Measurements from ENCODE around the gene EIF3B.
"Not testable (repeated sequence)": the region's sequence is repeated elsewhere in the genome, so short reads cannot be mapped to it uniquely, and the experiment has no call there.

EIF3B gene

DNA sequence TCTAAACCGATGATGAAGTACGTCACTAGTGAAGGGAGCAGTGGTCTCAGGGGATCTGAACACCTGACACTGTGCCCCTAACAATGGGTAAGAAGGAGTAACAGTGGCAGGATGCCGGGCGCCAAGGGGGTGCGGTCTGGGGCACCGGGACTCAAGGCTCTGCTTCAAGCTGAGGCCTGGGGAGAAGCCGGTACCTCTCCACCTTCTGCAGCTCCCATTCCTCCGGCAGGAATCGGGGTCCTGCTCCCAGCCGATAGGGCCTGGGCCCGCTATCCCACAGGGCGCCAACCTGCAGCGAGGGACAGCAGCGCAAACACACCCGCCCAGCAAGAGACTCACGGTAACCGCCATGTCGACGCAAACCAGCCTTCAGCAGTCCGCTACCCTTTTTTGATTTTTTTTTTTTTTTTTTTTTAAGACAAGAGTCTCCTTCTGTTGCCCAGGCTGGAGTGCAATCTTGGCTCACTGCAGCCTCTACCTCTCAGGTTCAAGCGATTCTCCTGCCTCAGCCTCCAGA is 40.0 kb downstream of the EIF3B start:
- in situ Hi-C loops (cut with MboI; ENCODE audit: low sequenced_read_pairs) = no loop called here

DNA sequence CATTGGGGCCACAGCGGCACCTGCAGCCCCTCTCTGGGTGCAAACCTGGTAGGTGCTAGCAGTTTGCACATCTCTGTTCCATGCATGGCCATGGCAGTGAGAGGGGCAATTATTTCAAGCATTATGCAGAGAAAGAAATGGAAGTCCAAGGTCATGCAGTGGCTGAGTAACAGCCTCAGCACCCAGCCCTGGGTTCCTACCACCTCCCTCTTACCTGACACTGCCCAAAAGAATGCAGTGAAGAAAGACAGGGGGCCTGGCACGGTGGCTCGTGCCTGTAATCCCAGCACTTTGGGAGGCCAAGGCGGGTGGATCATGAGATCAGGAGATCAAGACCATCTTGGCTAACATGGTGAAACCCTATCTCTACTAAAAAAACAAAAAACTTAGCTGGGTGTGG is 43.9 kb downstream of the EIF3B start:
- in situ Hi-C loops (cut with MboI; ENCODE audit: low sequenced_read_pairs) = no loop called here

- in situ Hi-C loops (cut with MboI; ENCODE audit: low sequenced_read_pairs) = no loop called here
Measured at GRCh38 chr7:2399848-2400587, 45.4 kb downstream of the EIF3B start.

DNA sequence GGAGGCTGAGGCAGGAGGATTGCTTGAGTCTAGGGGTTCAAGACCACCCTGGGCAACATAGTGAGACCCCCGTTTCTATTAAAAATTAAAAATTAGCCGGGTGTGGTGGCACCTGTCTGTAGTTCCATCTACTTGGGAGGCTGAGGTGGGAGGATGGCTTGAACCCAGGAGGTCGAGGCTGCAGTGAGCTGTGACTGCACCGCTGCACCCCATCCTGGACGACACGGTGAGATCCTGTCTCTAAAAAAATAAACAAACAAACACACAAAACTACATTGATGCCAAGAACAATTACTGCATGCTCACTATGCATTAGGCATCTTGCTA is 48.0 kb downstream of the EIF3B start:
- in situ Hi-C loops (cut with MboI; ENCODE audit: low sequenced_read_pairs) = no loop called here

- in situ Hi-C loops (cut with MboI; ENCODE audit: low sequenced_read_pairs) = no loop called here
Measured at GRCh38 chr7:2403014-2403717, 48.5 kb downstream of the EIF3B start, which contains the start of gene CHST12. TSS of gene CHST12 (plus strand) at chr7:2403611. CDS start at chr7:2432640, 29,029 bp downstream.

DNA sequence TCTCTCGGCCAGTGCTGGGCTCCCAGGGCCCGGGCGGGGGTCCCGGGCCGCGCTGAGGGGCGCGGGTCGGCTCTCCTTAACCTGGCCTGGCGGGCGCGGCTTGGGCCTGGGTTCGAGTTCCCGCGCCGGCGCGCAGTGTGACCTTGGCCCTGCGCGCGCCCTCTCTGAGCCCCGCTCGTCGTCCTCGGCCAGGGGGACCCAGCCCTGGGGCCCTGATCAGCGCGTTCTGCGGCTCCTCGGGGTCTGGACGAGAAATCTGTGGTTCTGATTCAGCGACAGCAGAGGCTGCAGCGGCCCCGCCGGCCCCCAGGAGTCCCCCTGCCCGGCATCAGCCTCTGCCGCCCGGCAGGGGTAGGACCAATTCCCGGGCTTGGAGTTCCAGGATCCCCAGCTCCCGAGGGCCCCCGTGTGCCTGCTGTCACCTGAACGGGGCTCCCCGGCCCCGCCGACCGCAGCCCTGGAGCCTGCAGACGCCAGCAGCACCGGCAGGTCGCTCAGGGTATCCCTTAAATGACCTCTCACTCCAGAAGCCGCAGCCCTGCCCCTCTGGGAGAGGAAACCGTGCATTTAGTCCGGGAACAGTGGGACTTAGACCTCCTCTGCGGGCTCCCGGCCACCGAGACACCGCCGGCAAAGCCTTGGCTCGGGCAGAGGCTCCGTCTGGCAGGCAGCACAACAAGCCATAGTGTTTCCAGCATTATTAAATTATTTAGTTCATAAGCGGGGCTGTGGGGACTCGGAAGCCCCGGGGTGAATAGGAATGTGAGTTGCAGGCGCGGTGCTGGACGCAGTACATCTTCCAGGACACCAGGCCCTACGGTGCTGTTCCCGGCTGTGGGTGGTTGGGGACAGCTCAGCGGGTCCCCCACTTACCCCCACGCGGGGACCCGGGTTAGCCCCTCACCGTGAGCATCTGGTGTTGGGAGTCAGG is 49.4 kb downstream of the EIF3B start:
- in situ Hi-C loops (cut with MboI; ENCODE audit: low sequenced_read_pairs) = no loop called here

- in situ Hi-C loops (cut with MboI; ENCODE audit: low sequenced_read_pairs) = no loop called here
Measured at GRCh38 chr7:2404714-2405119, 50.1 kb downstream of the EIF3B start.

GRCh38 chr7:2405201-2405600 is 50.6 kb downstream of the EIF3B start:
- in situ Hi-C loops (cut with MboI; ENCODE audit: low sequenced_read_pairs) = no loop called here

GRCh38 chr7:2405601-2406345 is 51.1 kb downstream of the EIF3B start:
- in situ Hi-C loops (cut with MboI; ENCODE audit: low sequenced_read_pairs) = no loop called here

DNA sequence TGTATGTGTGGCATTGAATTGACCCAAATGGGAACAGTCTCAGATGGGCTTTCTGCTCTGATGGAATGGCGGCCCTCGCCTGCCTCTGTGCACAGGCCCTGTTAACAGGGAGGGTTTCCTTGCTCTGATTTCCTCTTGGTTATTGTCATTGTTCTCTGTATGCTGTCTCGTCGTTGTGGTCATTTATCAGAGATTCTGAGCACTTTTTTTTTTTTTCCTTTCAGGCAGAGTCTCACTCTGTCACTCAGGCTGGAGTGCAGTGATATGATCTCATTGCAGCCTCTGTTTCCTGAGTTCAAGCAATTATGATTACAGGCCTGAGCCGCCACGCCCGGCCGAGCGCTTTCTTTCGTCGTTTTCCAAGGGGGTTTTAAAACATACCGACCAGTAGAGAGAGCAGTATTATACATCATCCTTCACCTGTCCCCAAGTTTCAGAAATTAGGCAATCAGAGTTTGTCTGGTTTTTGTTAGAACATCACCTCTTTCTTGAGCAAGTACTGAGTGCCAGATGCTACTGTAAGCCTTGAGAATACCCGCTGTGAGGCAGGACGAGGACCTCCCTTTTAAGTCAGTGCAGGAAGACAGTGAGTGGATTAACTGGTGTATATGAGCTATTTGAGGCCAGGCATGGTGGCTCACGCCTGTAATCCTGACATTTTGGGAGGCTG is 55.3 kb downstream of the EIF3B start:
- in situ Hi-C loops (cut with MboI; ENCODE audit: low sequenced_read_pairs) = no loop called here

DNA sequence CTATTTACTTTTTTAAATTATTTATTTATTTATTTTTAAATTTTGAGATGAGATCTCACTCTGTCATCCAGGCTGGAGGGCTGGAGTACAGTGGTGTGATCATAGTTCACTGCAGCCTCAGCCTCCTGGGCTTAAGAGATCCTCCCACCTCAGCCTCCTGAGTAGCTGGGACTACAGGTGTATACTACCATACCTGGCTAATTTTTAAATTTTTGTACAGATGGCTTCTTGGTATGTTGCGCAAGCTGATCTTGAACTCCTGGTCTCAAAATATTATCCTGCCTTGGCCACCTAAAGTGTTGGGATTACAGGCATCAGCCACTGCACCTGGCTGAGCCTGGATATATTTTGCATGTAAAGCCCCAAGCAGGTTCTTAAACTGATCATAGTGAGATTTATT is 56.4 kb downstream of the EIF3B start:
- in situ Hi-C loops (cut with MboI; ENCODE audit: low sequenced_read_pairs) = no loop called here

- in situ Hi-C loops (cut with MboI; ENCODE audit: low sequenced_read_pairs) = no loop called here
Measured at GRCh38 chr7:2411815-2412586, 57.4 kb downstream of the EIF3B start.

DNA sequence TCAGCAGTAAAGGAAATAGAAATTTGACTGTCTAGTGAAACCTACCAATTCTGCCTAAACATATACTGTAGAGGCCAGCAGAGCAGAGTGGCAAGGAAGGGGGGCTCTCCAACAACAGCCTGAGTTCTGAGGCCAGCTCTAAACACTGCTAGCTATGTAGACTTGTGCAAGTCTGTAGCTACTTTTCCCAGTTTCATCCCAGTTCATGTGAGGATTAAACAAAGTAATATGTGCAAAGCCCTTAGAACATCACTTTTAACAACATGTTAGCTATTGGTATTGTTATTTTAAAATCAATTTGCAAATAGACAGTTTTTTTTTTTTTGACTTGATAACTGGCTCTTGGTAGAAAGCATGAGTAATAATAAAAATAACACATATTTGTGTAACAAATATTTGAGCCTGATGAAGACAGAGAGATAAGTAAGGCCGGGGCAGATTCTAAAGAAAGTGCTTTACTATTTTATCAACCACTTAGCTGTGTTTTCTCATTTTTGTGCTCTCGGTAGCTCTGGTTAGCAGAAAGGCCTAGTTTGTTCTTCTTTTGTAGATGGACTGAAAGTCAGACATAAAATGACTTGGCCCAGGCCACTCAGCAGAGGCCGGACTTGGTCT is 58.1 kb downstream of the EIF3B start:
- in situ Hi-C loops (cut with MboI; ENCODE audit: low sequenced_read_pairs) = no loop called here

DNA sequence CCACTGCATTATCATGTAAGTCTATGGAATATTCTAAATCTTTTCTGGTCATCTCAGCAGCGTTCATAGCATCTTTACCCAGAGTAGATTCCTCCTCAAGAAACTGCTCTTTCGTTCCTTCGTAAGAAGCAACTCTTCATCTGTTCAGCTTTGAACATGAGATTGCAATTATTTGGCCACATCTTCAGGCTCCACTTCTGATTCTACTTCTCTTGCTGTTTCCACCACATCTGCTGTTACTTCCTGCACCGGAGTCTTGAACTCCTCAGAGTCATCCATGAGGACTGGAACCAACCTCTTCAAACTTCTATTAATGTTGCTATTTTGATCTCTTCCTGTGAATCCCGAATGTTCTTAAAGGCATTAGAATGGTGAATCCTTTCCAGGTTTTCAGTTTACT is 61.4 kb downstream of the EIF3B start:
- in situ Hi-C loops (cut with MboI; ENCODE audit: low sequenced_read_pairs) = no loop called here

GRCh38 chr7:2416650-2417049 is 62.0 kb downstream of the EIF3B start:
- in situ Hi-C loops (cut with MboI; ENCODE audit: low sequenced_read_pairs) = no loop called here

GRCh38 chr7:2417178-2417577 is 62.6 kb downstream of the EIF3B start:
- in situ Hi-C loops (cut with MboI; ENCODE audit: low sequenced_read_pairs) = not testable (repeated sequence)

DNA sequence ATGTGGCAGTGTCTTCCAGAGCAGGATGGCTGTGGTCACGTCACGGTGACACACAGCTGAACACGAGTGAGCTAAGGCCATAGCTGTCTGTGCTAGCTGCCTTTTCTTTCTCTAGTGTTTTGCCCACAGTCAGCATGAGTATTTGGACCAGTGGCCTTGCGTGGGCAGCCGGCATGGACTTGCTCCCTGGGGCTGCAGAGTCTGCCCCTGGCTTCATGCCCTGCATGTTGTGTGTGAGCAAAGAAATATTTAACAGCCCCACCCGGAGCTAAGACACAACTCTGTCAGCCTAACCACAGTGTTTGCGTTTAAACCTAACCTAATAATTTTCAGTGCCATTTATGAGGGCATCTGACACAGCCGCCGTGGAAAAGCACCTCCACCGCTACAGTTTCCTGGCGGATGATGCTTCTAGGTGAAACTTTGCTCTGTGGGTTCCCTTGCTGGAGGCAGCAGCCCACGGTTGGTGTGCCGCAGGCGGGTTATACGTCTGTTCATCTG is 63.4 kb downstream of the EIF3B start:
- in situ Hi-C loops (cut with MboI; ENCODE audit: low sequenced_read_pairs) = no loop called here

GRCh38 chr7:2420216-2420933 is 65.7 kb downstream of the EIF3B start:
- in situ Hi-C loops (cut with MboI; ENCODE audit: low sequenced_read_pairs) = no loop called here

All from HL-60/S4 (cell line).